ENCODE measurements around the gene EIF2D. TPM values are rescaled to one million over a fixed set of nuclear protein-coding genes. Genes with fewer than 3 reads are reported as not detected.

The EIF2D gene
- total and polyA plus RNA-seq, 7 donors, result 21.4 to 41.8 (median 35.7) TPM

GRCh38 chr1:206554211-206554610 is 58.1 kb downstream of the EIF2D start:
- intact Hi-C loops (cut with DNase I), result no loop called here

GRCh38 chr1:206551986-206552326 is 60.3 kb downstream of the EIF2D start:
- WGBS, 3 donors, result 90 to 96% (median 92%) methylated on average over 3 of the region's 3 CpGs

More at GRCh38 chr1:206554211-206554610, 58.1 kb downstream of the EIF2D start:
- 86 to 93% (median 91%) methylated on average over 3 of the region's 3 CpGs for WGBS, 3 donors
- DNase-seq (no peak), ATAC-seq (no peak)
- Histone ChIP-seq H3K4me1 (peaks cover 12% of the 10 kb centered on the region), H3K27ac (no peak overlapping the region), H3K36me3 (ENCODE audit: insufficient read depth in 1 of 2, low read depth in 1 of 2) (no peaks in the 10 kb centered on the region), H3K9me3 (no peaks in the 10 kb centered on the region), H3K27me3 (ENCODE audit: insufficient read depth in 3 of 3, low read length in 2 of 3) (no peaks in the 10 kb centered on the region), H3K4me3 (no peak overlapping the region)
- no peak for TF ChIP-seq CTCF (IDR thresholded peaks at IDR 0.05)

GRCh38 chr1:206551296-206551985 is 60.8 kb downstream of the EIF2D start:
- intact Hi-C loops (cut with DNase I), result no loop called here
- Histone ChIP-seq H3K4me1 (peaks cover 4% of the 10 kb centered on the region), H3K4me3 (no peak overlapping the region), H3K27me3 (ENCODE audit: insufficient read depth in 3 of 3, low read length in 2 of 3) (no peaks in the 10 kb centered on the region), H3K27ac (no peak overlapping the region), H3K36me3 (ENCODE audit: insufficient read depth in 1 of 2, low read depth in 1 of 2) (no peaks in the 10 kb centered on the region), H3K9me3 (no peaks in the 10 kb centered on the region)
- no peak for TF ChIP-seq CTCF (IDR thresholded peaks at IDR 0.05)
- 83 to 91% (median 88%) methylated on average over 9 of the region's 9 CpGs for WGBS, 3 donors
- DNase-seq, result no peak
- ATAC-seq, result no peak

More at GRCh38 chr1:206551986-206552326, 60.3 kb downstream of the EIF2D start:
- no peaks in the 10 kb centered on the region for H3K9me3 ChIP-seq
- H3K4me3 ChIP-seq, result no peak overlapping the region
- TF ChIP-seq CTCF (IDR thresholded peaks at IDR 0.05), result no peak
- no peak for ATAC-seq
- H3K27me3 ChIP-seq (ENCODE audit: insufficient read depth in 3 of 3, low read length in 2 of 3), result no peaks in the 10 kb centered on the region
- H3K27ac ChIP-seq, result no peak overlapping the region
- DNase-seq, result no peak
- intact Hi-C loops (cut with DNase I), result no loop called here
- H3K36me3 ChIP-seq (ENCODE audit: insufficient read depth in 1 of 2, low read depth in 1 of 2), result no peaks in the 10 kb centered on the region
- peaks cover 4% of the 10 kb centered on the region for H3K4me1 ChIP-seq

- no peaks in the 10 kb centered on the region for H3K4me1 ChIP-seq
- ATAC-seq (no peak), DNase-seq (no peak)
- no peaks in the 10 kb centered on the region for H3K27me3 ChIP-seq (ENCODE audit: insufficient read depth in 3 of 3, low read length in 2 of 3)
- 84% methylated on average over 2 of the region's 2 CpGs for WGBS, 3 donors
- H3K4me3 ChIP-seq, result no peak overlapping the region
- intact Hi-C loops (cut with DNase I), result no loop called here
- no peak overlapping the region for H3K27ac ChIP-seq
- no peak for TF ChIP-seq CTCF (IDR thresholded peaks at IDR 0.05)
- H3K9me3 ChIP-seq, result no peaks in the 10 kb centered on the region
- no peaks in the 10 kb centered on the region for H3K36me3 ChIP-seq (ENCODE audit: insufficient read depth in 1 of 2, low read depth in 1 of 2)
Measured at GRCh38 chr1:206550446-206550845, 61.8 kb downstream of the EIF2D start.

GRCh38 chr1:206547104-206547503 is 65.2 kb downstream of the EIF2D start:
- no peak for ATAC-seq
- Histone ChIP-seq H3K36me3 (ENCODE audit: insufficient read depth in 1 of 2, low read depth in 1 of 2) (no peaks in the 10 kb centered on the region), H3K4me3 (no peak overlapping the region), H3K27me3 (ENCODE audit: insufficient read depth in 3 of 3, low read length in 2 of 3) (no peaks in the 10 kb centered on the region), H3K9me3 (no peaks in the 10 kb centered on the region), H3K27ac (no peak overlapping the region), H3K4me1 (no peaks in the 10 kb centered on the region)
- DNase-seq, result no peak
- intact Hi-C loops (cut with DNase I), result no loop called here
- TF ChIP-seq CTCF (IDR thresholded peaks at IDR 0.05), result no peak
- 84 to 97% (median 86%) methylated on average over 7 of the region's 7 CpGs for WGBS, 3 donors
